OCI-LY3 (cell line): ENCODE results near the gene PTPRJ.

Experiments used
- EZH2phosphoT487 ChIP-seq: fragments of 200-600 bp; shearing (Covaris generic); IDR thresholded peaks from 2 replicates; pipeline ENCODE4 v1.6.1; 2018; ENCODE audit warnings: antibody characterized with exemption, mixed run types, low read depth
- TF ChIP-seq, protein P1 (sequence below): fragments of 200-600, 300-600 bp; sonication (generic); IDR thresholded peaks from 2 replicates; pipeline ENCODE4 v1.5.1; 2014; ENCODE audit warnings: antibody characterized with exemption, low read length, low read depth

DNA sequence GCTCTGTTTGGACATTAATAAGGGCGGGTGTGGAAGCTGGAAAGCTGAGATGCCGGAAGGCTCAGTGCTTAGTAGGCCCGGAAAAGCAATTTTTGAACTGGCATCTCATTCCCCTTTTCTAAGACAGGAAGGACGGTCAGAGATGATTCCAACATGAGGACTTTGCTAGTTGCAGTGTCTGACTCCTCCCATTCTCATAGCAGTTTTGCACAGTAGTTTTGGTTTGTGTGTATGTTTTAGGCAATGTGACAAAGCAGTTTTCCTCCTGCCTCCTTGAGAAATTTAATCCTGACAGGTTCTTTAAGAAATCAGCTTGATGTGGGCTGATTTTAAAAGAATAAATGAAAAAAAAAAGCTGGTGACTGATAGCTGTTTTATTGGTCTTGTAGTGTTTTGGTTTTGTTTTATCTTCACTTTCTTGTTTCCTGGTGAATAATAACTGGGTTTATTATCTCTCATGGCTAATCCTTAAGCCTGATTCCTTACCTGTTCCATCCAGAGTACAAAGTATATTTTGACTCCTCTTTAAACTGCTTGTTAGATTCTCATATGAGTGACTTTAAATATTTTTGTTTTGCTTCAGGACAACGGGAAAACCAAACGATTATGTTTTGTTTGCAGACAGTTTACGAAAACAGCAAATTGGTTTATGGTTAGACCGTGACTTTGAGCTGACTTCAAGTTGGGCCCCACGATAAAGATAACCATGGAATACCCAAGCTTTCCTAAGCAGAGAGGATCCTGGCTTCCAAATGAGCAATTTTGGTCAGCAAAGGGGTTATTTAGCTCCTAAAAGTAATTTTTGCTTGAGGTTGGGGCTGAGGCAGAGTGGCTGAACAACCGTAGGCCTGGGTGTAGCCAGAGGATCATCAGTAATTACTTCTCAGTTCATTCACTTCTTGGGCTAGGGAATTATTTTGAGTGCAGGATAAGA, 3.4 kb downstream of the PTPRJ start:
- TF ChIP-seq, protein P1, sequence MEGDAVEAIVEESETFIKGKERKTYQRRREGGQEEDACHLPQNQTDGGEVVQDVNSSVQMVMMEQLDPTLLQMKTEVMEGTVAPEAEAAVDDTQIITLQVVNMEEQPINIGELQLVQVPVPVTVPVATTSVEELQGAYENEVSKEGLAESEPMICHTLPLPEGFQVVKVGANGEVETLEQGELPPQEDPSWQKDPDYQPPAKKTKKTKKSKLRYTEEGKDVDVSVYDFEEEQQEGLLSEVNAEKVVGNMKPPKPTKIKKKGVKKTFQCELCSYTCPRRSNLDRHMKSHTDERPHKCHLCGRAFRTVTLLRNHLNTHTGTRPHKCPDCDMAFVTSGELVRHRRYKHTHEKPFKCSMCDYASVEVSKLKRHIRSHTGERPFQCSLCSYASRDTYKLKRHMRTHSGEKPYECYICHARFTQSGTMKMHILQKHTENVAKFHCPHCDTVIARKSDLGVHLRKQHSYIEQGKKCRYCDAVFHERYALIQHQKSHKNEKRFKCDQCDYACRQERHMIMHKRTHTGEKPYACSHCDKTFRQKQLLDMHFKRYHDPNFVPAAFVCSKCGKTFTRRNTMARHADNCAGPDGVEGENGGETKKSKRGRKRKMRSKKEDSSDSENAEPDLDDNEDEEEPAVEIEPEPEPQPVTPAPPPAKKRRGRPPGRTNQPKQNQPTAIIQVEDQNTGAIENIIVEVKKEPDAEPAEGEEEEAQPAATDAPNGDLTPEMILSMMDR = no peak
- no peak for TF ChIP-seq EZH2phosphoT487
